ENCODE data around the gene OR52D1. TPM values are rescaled to one million over a fixed set of nuclear protein-coding genes. Genes with fewer than 3 reads are reported as not detected.

The OR52D1 gene
- total RNA-seq, 1 donor from 2014 or later = not detected

- no peak for DNase-seq
Measured at GRCh38 chr11:5514841-5515240, 26.4 kb downstream of the OR52D1 start.

GRCh38 chr11:5516599-5516998 lies 28.1 kb downstream of the OR52D1 start, which contains the start of gene UBQLNL:
Gene UBQLNL, minus strand, starts transcription at chr11:5516699. Its CDS starts 258 bp downstream, at chr11:5516441.
- no peak for DNase-seq

GRCh38 chr11:5521540-5521939 lies 33.1 kb downstream of the OR52D1 start:
- DNase-seq = no peak

- DNase-seq = no peak
Measured at GRCh38 chr11:5522308-5522707, 33.8 kb downstream of the OR52D1 start.

- DNase-seq = no peak
Measured at GRCh38 chr11:5524756-5525155, 36.3 kb downstream of the OR52D1 start.

GRCh38 chr11:5527716-5528115 lies 39.2 kb downstream of the OR52D1 start:
- no peak for DNase-seq

- no peak for DNase-seq
Measured at GRCh38 chr11:5528495-5528894, 40.0 kb downstream of the OR52D1 start.

- DNase-seq = no peak
Measured at GRCh38 chr11:5531053-5531831, 42.8 kb downstream of the OR52D1 start.

GRCh38 chr11:5534046-5534445 lies 45.6 kb downstream of the OR52D1 start:
- no peak for DNase-seq

- no peak for DNase-seq
Measured at GRCh38 chr11:5536482-5536881, 48.0 kb downstream of the OR52D1 start.

Other genes starting within 250 kb of the OR52D1 start
- gene HBG1, start 238.8 kb upstream of the OR52D1 start, total RNA-seq = 28.5 TPM
- 1,921 TPM for gene HBG2, start 233.9 kb upstream of the OR52D1 start, total RNA-seq
- 3.6 TPM for gene HBE1, start 218.7 kb upstream of the OR52D1 start, total RNA-seq
- 0.31 TPM for gene OR51B4, start 186.7 kb upstream of the OR52D1 start, total RNA-seq
- gene OR51B2, start 164.4 kb upstream of the OR52D1 start, total RNA-seq = 0.78 TPM
- 0.47 TPM for gene OR51B5, start 145.2 kb upstream of the OR52D1 start, total RNA-seq
- gene OR51B6, start 137.2 kb upstream of the OR52D1 start, total RNA-seq = not detected
- gene OR51M1, start 104.9 kb upstream of the OR52D1 start, total RNA-seq = not detected
- gene OR51Q1, start 66.6 kb upstream of the OR52D1 start, total RNA-seq = not detected
- not detected for gene OR51I1, start 47.2 kb upstream of the OR52D1 start, total RNA-seq
- gene OR51I2, start 39.4 kb upstream of the OR52D1 start, total RNA-seq = not detected
- not detected for gene UBQLN3, start 21.3 kb downstream of the OR52D1 start, total RNA-seq
- gene UBQLNL, start 28.0 kb downstream of the OR52D1 start, total RNA-seq = not detected
- gene OR52H1, start 59.9 kb downstream of the OR52D1 start, total RNA-seq = 0.47 TPM
- not detected for gene OR52B6, start 92.2 kb downstream of the OR52D1 start, total RNA-seq
- 0.62 TPM for gene TRIM6, start 108.0 kb downstream of the OR52D1 start, total RNA-seq
- gene TRIM34, start 136.3 kb downstream of the OR52D1 start, total RNA-seq = 2.8 TPM
- gene TRIM5, start 196.4 kb downstream of the OR52D1 start, total RNA-seq = 3.9 TPM
- 11.2 TPM for gene TRIM22, start 201.1 kb downstream of the OR52D1 start, total RNA-seq
- gene OR56B1, start 247.8 kb downstream of the OR52D1 start, total RNA-seq = not detected

Measured in occipital lobe (tissue), 2 donors.